ENCODE measurements around the gene CYS1.
A peak's percentile ranks its signal among the peaks of the same experiment; 100 is the strongest.

Gene CYS1, protein sequence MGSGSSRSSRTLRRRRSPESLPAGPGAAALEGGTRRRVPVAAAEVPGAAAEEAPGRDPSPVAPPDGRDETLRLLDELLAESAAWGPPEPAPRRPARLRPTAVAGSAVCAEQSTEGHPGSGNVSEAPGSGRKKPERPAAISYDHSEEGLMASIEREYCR

DNA sequence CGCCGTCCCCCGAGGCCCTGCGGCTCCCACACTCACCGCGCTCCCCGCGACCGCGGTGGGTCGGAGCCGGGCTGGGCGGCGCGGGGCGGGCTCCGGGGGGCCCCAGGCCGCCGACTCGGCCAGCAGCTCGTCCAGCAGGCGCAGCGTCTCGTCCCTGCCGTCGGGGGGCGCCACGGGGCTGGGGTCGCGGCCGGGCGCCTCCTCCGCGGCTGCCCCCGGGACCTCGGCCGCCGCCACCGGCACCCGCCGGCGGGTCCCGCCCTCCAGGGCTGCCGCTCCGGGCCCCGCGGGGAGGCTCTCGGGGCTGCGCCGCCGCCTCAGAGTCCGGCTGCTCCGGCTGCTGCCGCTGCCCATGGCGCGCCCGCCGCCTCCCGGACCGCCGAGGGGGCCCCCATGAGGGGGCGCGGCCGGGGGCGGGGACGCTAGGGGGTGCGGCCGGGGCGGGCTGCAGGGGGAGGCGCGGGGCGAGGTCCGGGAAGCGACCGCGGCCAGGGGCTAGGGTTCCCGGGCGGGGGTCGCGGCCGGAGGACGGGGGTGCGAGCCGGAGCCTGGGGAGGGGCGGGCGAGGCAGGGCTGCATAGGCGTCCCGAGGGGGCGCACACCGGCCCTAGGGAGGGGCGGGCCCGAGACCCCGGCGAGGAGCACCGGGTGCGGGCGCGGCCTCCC, at the start of gene CYS1:
TSS of gene CYS1 (minus strand) at position 542 of the 666 bp plus-strand sequence. CDS start at position 354, 188 bp downstream.
- peak; percentile 67 for DNase-seq (ENCODE audit: low read depth)
- Histone ChIP-seq H3K9me3 (ENCODE audit: control insufficient read depth, low read length) (peaks cover under 1% of the 10 kb centered on the region), H3K9ac (ENCODE audit: low read length) (peak within 1 kb of the TSS; percentile 2), H3K36me3 (ENCODE audit: control insufficient read depth, insufficient read depth, low read length, severe bottlenecking) (no peaks in the 10 kb centered on the region), H3K27me3 (replicated peaks; ENCODE audit: control insufficient read depth, insufficient read depth, low read length) (peaks cover 53% of the 10 kb centered on the region), H3K4me3 (ENCODE audit: low read length) (peak within 1 kb of the TSS; percentile 74), H3K4me1 (ENCODE audit: control insufficient read depth, insufficient read depth, low read length) (peaks cover 7% of the 10 kb centered on the region)

GRCh38 chr2:10129490-10129889, 49.3 kb upstream of the CYS1 start:
- Histone ChIP-seq H3K4me1 (ENCODE audit: control insufficient read depth, insufficient read depth, low read length) (peaks cover 7% of the 10 kb centered on the region), H3K27me3 (replicated peaks; ENCODE audit: control insufficient read depth, insufficient read depth, low read length) (no peaks in the 10 kb centered on the region), H3K4me3 (ENCODE audit: low read length) (no peak overlapping the region), H3K36me3 (ENCODE audit: control insufficient read depth, insufficient read depth, low read length, severe bottlenecking) (no peaks in the 10 kb centered on the region), H3K9me3 (ENCODE audit: control insufficient read depth, low read length) (no peaks in the 10 kb centered on the region), H3K9ac (ENCODE audit: low read length) (no peak overlapping the region)
- DNase-seq (ENCODE audit: low read depth) = no peak

DNA sequence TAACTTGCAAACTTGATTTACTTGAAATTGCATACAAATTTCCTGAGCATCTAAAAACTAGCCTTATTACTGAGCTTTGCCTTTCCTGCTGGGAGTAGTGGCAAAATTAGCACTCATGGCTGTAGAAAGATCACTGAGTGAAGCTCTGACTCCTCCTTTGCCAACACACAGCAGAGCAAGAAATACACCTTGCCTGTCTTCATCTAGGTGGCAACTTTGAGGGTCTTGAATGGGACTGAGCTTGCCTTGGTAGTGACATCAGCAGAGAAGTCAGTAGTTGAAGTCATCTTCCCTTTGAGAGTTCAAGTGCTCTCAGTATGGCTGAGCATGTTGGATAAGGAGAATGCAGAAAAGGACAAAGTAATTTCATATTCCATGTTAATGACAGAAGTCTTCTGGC, 48.2 kb upstream of the CYS1 start:
- DNase-seq (ENCODE audit: low read depth) = no peak
- Histone ChIP-seq H3K9me3 (ENCODE audit: control insufficient read depth, low read length) (no peaks in the 10 kb centered on the region), H3K27me3 (replicated peaks; ENCODE audit: control insufficient read depth, insufficient read depth, low read length) (no peaks in the 10 kb centered on the region), H3K36me3 (ENCODE audit: control insufficient read depth, insufficient read depth, low read length, severe bottlenecking) (no peaks in the 10 kb centered on the region), H3K9ac (ENCODE audit: low read length) (no peak overlapping the region), H3K4me1 (ENCODE audit: control insufficient read depth, insufficient read depth, low read length) (peaks cover 18% of the 10 kb centered on the region), H3K4me3 (ENCODE audit: low read length) (no peak overlapping the region)

GRCh38 chr2:10126632-10127026, 46.4 kb upstream of the CYS1 start:
- no peak overlapping the region for H3K4me3 ChIP-seq (ENCODE audit: low read length)
- no peaks in the 10 kb centered on the region for H3K36me3 ChIP-seq (ENCODE audit: control insufficient read depth, insufficient read depth, low read length, severe bottlenecking)
- DNase-seq (ENCODE audit: low read depth) = peak; percentile 31

GRCh38 chr2:10125842-10126631, 45.8 kb upstream of the CYS1 start:
- Histone ChIP-seq H3K36me3 (ENCODE audit: control insufficient read depth, insufficient read depth, low read length, severe bottlenecking) (no peaks in the 10 kb centered on the region), H3K4me1 (ENCODE audit: control insufficient read depth, insufficient read depth, low read length) (peaks cover 37% of the 10 kb centered on the region), H3K27me3 (replicated peaks; ENCODE audit: control insufficient read depth, insufficient read depth, low read length) (no peaks in the 10 kb centered on the region), H3K9me3 (ENCODE audit: control insufficient read depth, low read length) (no peaks in the 10 kb centered on the region), H3K4me3 (ENCODE audit: low read length) (no peak overlapping the region), H3K9ac (ENCODE audit: low read length) (no peak overlapping the region)
- no peak for DNase-seq (ENCODE audit: low read depth)

More at GRCh38 chr2:10126632-10127026, 46.4 kb upstream of the CYS1 start:
- Histone ChIP-seq H3K9ac (ENCODE audit: low read length) (no peak overlapping the region), H3K9me3 (ENCODE audit: control insufficient read depth, low read length) (no peaks in the 10 kb centered on the region), H3K27me3 (replicated peaks; ENCODE audit: control insufficient read depth, insufficient read depth, low read length) (no peaks in the 10 kb centered on the region), H3K4me1 (ENCODE audit: control insufficient read depth, insufficient read depth, low read length) (peaks cover 32% of the 10 kb centered on the region)

DNA sequence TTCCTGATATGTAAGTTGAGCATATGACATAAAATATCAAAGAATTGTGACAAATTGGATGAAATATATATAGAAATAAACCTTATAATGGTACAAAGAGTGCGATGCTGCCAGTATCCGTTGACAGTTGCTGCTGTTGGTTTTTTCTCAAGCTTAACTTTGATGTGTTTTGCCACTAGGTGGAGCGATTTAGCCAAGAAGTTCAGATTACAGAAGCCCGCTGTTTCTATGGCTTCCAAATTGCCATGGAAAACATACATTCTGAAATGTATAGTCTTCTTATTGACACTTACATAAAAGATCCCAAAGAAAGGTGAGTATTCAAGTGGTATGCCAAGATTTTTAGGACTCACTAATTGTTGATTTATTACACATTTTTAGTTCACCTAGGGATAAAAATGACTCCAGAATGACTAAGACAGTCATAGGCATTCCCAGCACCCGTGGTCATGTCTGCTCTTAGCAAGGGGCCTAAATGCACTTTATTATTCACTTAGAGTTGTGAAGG, 44.4 kb upstream of the CYS1 start:
- H3K27me3 ChIP-seq (replicated peaks; ENCODE audit: control insufficient read depth, insufficient read depth, low read length) = no peaks in the 10 kb centered on the region
- H3K36me3 ChIP-seq (ENCODE audit: control insufficient read depth, insufficient read depth, low read length, severe bottlenecking) = no peaks in the 10 kb centered on the region
- peak; percentile 90 for DNase-seq (ENCODE audit: low read depth)
- H3K9me3 ChIP-seq (ENCODE audit: control insufficient read depth, low read length) = no peaks in the 10 kb centered on the region
- H3K4me3 ChIP-seq (ENCODE audit: low read length) = no peak overlapping the region
- H3K9ac ChIP-seq (ENCODE audit: low read length) = no peak overlapping the region
- peaks cover 42% of the 10 kb centered on the region for H3K4me1 ChIP-seq (ENCODE audit: control insufficient read depth, insufficient read depth, low read length)

GRCh38 chr2:10123281-10123680, 43.1 kb upstream of the CYS1 start:
- no peaks in the 10 kb centered on the region for H3K9me3 ChIP-seq (ENCODE audit: control insufficient read depth, low read length)
- peaks cover 42% of the 10 kb centered on the region for H3K4me1 ChIP-seq (ENCODE audit: control insufficient read depth, insufficient read depth, low read length)
- peak overlapping the region; percentile 83 for H3K4me3 ChIP-seq (ENCODE audit: low read length)
- no peaks in the 10 kb centered on the region for H3K27me3 ChIP-seq (replicated peaks; ENCODE audit: control insufficient read depth, insufficient read depth, low read length)
- no peaks in the 10 kb centered on the region for H3K36me3 ChIP-seq (ENCODE audit: control insufficient read depth, insufficient read depth, low read length, severe bottlenecking)
- no peak for DNase-seq (ENCODE audit: low read depth)
- H3K9ac ChIP-seq (ENCODE audit: low read length) = no peak overlapping the region

GRCh38 chr2:10122500-10123280, 42.5 kb upstream of the CYS1 start, which contains the start of gene RRM2:
Gene RRM2, plus strand, starts transcription at chr2:10122739. Its CDS starts 60 bp downstream, at chr2:10122799.
- peak; percentile 96 for DNase-seq (ENCODE audit: low read depth)
- H3K4me3 ChIP-seq (ENCODE audit: low read length) = peak within 1 kb of the TSS; percentile 83
- no peaks in the 10 kb centered on the region for H3K36me3 ChIP-seq (ENCODE audit: control insufficient read depth, insufficient read depth, low read length, severe bottlenecking)

DNA sequence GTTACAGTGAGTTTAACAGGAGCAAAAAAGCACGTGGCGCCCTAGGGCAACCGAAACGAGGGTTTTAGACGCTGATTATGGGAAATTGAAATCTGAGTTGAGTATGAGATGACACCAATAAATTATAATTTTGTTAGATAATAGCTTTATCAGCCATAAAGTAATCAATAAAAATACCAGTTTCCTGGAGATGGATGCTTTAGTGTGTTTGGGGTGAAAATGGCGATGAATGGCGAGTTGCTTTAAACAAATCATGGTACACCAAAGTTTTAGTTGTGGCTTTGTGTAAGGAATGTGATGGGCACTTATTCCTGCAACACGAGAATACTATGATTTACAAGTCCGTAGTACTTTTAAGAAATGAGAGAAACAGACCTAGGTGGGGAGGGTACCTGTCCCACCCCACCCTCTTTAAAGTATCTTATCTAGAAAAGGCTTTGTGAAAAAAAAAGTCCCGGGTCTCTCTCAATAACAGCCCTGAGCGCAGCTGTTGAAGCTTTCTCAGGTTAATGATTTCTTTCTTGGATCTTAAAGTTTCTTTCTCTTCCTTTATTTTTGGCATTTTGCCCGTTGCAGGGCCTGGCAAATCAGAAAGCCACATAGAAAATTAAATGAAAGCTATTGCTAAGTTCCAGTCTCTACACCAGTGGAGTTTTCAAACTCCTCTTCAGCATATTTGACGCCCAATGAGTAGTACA, 40.8 kb upstream of the CYS1 start:
- peak overlapping the region; percentile 77 for H3K9ac ChIP-seq (ENCODE audit: low read length)
- H3K27me3 ChIP-seq (replicated peaks; ENCODE audit: control insufficient read depth, insufficient read depth, low read length) = no peaks in the 10 kb centered on the region
- peak; percentile 23 for DNase-seq (ENCODE audit: low read depth)
- no peaks in the 10 kb centered on the region for H3K36me3 ChIP-seq (ENCODE audit: control insufficient read depth, insufficient read depth, low read length, severe bottlenecking)
- H3K4me1 ChIP-seq (ENCODE audit: control insufficient read depth, insufficient read depth, low read length) = peaks cover 42% of the 10 kb centered on the region
- H3K9me3 ChIP-seq (ENCODE audit: control insufficient read depth, low read length) = no peaks in the 10 kb centered on the region
- peak overlapping the region; percentile 85 for H3K4me3 ChIP-seq (ENCODE audit: low read length)

More at GRCh38 chr2:10122500-10123280, 42.5 kb upstream of the CYS1 start, which contains the start of gene RRM2:
- H3K4me1 ChIP-seq (ENCODE audit: control insufficient read depth, insufficient read depth, low read length) = peaks cover 42% of the 10 kb centered on the region
- H3K27me3 ChIP-seq (replicated peaks; ENCODE audit: control insufficient read depth, insufficient read depth, low read length) = no peaks in the 10 kb centered on the region
- H3K9me3 ChIP-seq (ENCODE audit: control insufficient read depth, low read length) = no peaks in the 10 kb centered on the region
- H3K9ac ChIP-seq (ENCODE audit: low read length) = no peak within 1 kb of the TSS

DNA sequence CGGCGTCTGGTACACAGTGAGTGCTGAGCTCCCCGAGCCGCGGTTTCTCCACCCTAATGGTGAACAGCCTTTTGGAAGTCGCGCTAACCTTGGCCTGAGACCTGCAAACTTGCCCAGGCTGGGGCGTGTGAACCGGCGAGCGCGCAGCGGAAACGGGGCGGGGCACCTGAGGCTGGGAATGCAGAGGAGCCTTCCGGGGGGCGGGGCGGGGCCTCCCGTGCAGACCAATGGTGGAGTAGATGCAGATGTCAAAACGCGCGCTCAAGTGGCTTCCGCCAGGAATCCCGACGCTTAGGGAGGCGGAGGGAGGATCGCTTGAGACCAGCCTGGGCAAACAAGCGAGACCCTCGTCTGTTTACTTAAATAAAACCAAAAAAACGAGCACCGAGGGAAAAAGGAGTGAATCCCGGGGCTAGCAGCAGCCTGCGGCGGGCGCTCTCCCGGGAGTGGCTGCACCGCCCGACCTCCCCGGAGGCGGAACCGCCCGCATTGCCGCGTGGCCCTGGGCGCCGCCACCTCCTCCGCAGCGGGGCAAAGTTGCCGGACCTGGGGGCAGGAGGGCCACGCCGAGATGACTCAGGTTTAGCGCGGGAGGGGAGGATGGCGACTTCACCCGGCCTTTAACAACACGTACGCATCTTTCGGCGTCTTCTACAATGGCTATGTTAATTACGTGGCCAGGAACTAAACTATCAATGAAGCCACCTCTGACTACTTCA, 40.1 kb upstream of the CYS1 start:
- no peaks in the 10 kb centered on the region for H3K27me3 ChIP-seq (replicated peaks; ENCODE audit: control insufficient read depth, insufficient read depth, low read length)
- peak overlapping the region; percentile 85 for H3K4me3 ChIP-seq (ENCODE audit: low read length)
- peaks cover 42% of the 10 kb centered on the region for H3K4me1 ChIP-seq (ENCODE audit: control insufficient read depth, insufficient read depth, low read length)
- peak; percentile 95 for DNase-seq (ENCODE audit: low read depth)
- H3K9me3 ChIP-seq (ENCODE audit: control insufficient read depth, low read length) = no peaks in the 10 kb centered on the region
- no peaks in the 10 kb centered on the region for H3K36me3 ChIP-seq (ENCODE audit: control insufficient read depth, insufficient read depth, low read length, severe bottlenecking)
- peak overlapping the region; percentile 77 for H3K9ac ChIP-seq (ENCODE audit: low read length)

Data from adipocyte (in vitro differentiated cells).